IPS-NIHi11 (cell line): ENCODE data around the gene AMER2.

Experiments used
- DNase-seq: peaks from one replicate; pipeline ENCODE4 v3.0.0; 2012; ENCODE audit warnings: mixed read lengths, low spot score

Gene AMER2

GRCh38 chr13:25171517-25172302, at the start of gene AMER2:
TSS of gene AMER2 (minus strand) at chr13:25172288. CDS start at chr13:25171619, 669 bp downstream.
- DNase-seq: peak; percentile 53

GRCh38 chr13:25218019-25218418, 45.9 kb upstream of the AMER2 start:
- DNase-seq: no peak

GRCh38 chr13:25217023-25217885, 45.2 kb upstream of the AMER2 start:
- no peak for DNase-seq

GRCh38 chr13:25215253-25215575, 43.1 kb upstream of the AMER2 start:
- no peak for DNase-seq

GRCh38 chr13:25214491-25215252, 42.6 kb upstream of the AMER2 start:
- peak; percentile 33 for DNase-seq

GRCh38 chr13:25213715-25214114, 41.6 kb upstream of the AMER2 start:
- peak; percentile 17 for DNase-seq

GRCh38 chr13:25210842-25211569, 38.9 kb upstream of the AMER2 start:
- no peak for DNase-seq

GRCh38 chr13:25207291-25207810, 35.3 kb upstream of the AMER2 start:
- no peak for DNase-seq

GRCh38 chr13:25204863-25205262, 32.8 kb upstream of the AMER2 start:
- DNase-seq: no peak

GRCh38 chr13:25203127-25203740, 31.1 kb upstream of the AMER2 start:
- DNase-seq: peak; percentile 26

GRCh38 chr13:25200783-25201182, 28.7 kb upstream of the AMER2 start:
- DNase-seq: no peak

- no peak for DNase-seq
Measured at GRCh38 chr13:25198647-25199046, 26.6 kb upstream of the AMER2 start.

GRCh38 chr13:25196971-25197370, 24.9 kb upstream of the AMER2 start:
- no peak for DNase-seq

GRCh38 chr13:25192936-25193335, 20.8 kb upstream of the AMER2 start:
- DNase-seq: no peak

- DNase-seq: no peak
Measured at GRCh38 chr13:25192489-25192888, 20.4 kb upstream of the AMER2 start.

GRCh38 chr13:25192052-25192451, 20.0 kb upstream of the AMER2 start:
- no peak for DNase-seq

- DNase-seq: no peak
Measured at GRCh38 chr13:25190771-25191170, 18.7 kb upstream of the AMER2 start.

- no peak for DNase-seq
Measured at GRCh38 chr13:25190256-25190655, 18.2 kb upstream of the AMER2 start.

GRCh38 chr13:25187596-25187995, 15.5 kb upstream of the AMER2 start:
- no peak for DNase-seq

- no peak for DNase-seq
Measured at GRCh38 chr13:25186187-25186586, 14.1 kb upstream of the AMER2 start.

- no peak for DNase-seq
Measured at GRCh38 chr13:25181597-25181996, 9.5 kb upstream of the AMER2 start.
